ENCODE measurements around the gene RSRC2.
"Not testable (repeated sequence)": the region's sequence is repeated elsewhere in the genome, so short reads cannot be mapped to it uniquely, and the experiment has no call there.

Gene RSRC2

GRCh38 chr12:122471324-122472226 is 55.2 kb downstream of the RSRC2 start:
- Histone ChIP-seq H3K4me1 (ENCODE audit: insufficient read depth, poor library complexity, severe bottlenecking) (peaks cover 25% of the 10 kb centered on the region), H3K36me3 (ENCODE audit: low read depth) (peaks cover 41% of the 10 kb centered on the region), H3K27ac (ENCODE audit: poor library complexity, severe bottlenecking) (peak overlapping the region; percentile 45), H3K4me3 (ENCODE audit: severe bottlenecking) (no peak overlapping the region), H3K9me3 (ENCODE audit: severe bottlenecking) (no peaks in the 10 kb centered on the region), H3K27me3 (ENCODE audit: insufficient read depth, poor library complexity, severe bottlenecking) (no peaks in the 10 kb centered on the region)
- DNase-seq (ENCODE audit: low spot score) (no peak), ATAC-seq (ENCODE audit: low read depth) (0 out of 3 replicates have a peak, but pooled peaks have one; percentile 31)
- TF ChIP-seq, protein P1, sequence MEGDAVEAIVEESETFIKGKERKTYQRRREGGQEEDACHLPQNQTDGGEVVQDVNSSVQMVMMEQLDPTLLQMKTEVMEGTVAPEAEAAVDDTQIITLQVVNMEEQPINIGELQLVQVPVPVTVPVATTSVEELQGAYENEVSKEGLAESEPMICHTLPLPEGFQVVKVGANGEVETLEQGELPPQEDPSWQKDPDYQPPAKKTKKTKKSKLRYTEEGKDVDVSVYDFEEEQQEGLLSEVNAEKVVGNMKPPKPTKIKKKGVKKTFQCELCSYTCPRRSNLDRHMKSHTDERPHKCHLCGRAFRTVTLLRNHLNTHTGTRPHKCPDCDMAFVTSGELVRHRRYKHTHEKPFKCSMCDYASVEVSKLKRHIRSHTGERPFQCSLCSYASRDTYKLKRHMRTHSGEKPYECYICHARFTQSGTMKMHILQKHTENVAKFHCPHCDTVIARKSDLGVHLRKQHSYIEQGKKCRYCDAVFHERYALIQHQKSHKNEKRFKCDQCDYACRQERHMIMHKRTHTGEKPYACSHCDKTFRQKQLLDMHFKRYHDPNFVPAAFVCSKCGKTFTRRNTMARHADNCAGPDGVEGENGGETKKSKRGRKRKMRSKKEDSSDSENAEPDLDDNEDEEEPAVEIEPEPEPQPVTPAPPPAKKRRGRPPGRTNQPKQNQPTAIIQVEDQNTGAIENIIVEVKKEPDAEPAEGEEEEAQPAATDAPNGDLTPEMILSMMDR (IDR thresholded peaks at IDR 0.05; ENCODE audit: poor library complexity, severe bottlenecking), result peak; percentile 86

- not testable (repeated sequence) for ATAC-seq (ENCODE audit: low read depth); H3K27me3 ChIP-seq (ENCODE audit: insufficient read depth, poor library complexity, severe bottlenecking); DNase-seq (ENCODE audit: low spot score); H3K4me3 ChIP-seq (ENCODE audit: severe bottlenecking); H3K9me3 ChIP-seq (ENCODE audit: severe bottlenecking)
- Histone ChIP-seq H3K27ac (ENCODE audit: poor library complexity, severe bottlenecking) (peak overlapping the region; percentile 45), H3K4me1 (ENCODE audit: insufficient read depth, poor library complexity, severe bottlenecking) (peaks cover 25% of the 10 kb centered on the region), H3K36me3 (ENCODE audit: low read depth) (peaks cover 33% of the 10 kb centered on the region)
Observed at GRCh38 chr12:122470576-122470975, 56.2 kb downstream of the RSRC2 start.

- peaks cover 26% of the 10 kb centered on the region for H3K4me1 ChIP-seq (ENCODE audit: insufficient read depth, poor library complexity, severe bottlenecking)
- H3K27me3 ChIP-seq (ENCODE audit: insufficient read depth, poor library complexity, severe bottlenecking); H3K9me3 ChIP-seq (ENCODE audit: severe bottlenecking); ATAC-seq (ENCODE audit: low read depth); DNase-seq (ENCODE audit: low spot score); H3K27ac ChIP-seq (ENCODE audit: poor library complexity, severe bottlenecking); H3K4me3 ChIP-seq (ENCODE audit: severe bottlenecking): not testable (repeated sequence)
- peaks cover 33% of the 10 kb centered on the region for H3K36me3 ChIP-seq (ENCODE audit: low read depth)
Observed at GRCh38 chr12:122469856-122470255, 56.9 kb downstream of the RSRC2 start.

- no peaks in the 10 kb centered on the region for H3K9me3 ChIP-seq (ENCODE audit: severe bottlenecking)
- H3K36me3 ChIP-seq (ENCODE audit: low read depth), result peaks cover 20% of the 10 kb centered on the region
- ATAC-seq (ENCODE audit: low read depth) (peak; percentile 70), DNase-seq (ENCODE audit: low spot score) (peak; percentile 7)
- H3K27ac ChIP-seq (ENCODE audit: poor library complexity, severe bottlenecking), result peak overlapping the region; percentile 85
- peaks cover 36% of the 10 kb centered on the region for H3K4me1 ChIP-seq (ENCODE audit: insufficient read depth, poor library complexity, severe bottlenecking)
- no peak overlapping the region for H3K4me3 ChIP-seq (ENCODE audit: severe bottlenecking)
- TF ChIP-seq, protein P1 (IDR thresholded peaks at IDR 0.05; ENCODE audit: poor library complexity, severe bottlenecking), result no peak
- H3K27me3 ChIP-seq (ENCODE audit: insufficient read depth, poor library complexity, severe bottlenecking), result no peaks in the 10 kb centered on the region
Observed at GRCh38 chr12:122467983-122468382, 58.8 kb downstream of the RSRC2 start.

GRCh38 chr12:122464317-122465042 is 62.3 kb downstream of the RSRC2 start:
- ATAC-seq (ENCODE audit: low read depth), result peak; percentile 82

DNA sequence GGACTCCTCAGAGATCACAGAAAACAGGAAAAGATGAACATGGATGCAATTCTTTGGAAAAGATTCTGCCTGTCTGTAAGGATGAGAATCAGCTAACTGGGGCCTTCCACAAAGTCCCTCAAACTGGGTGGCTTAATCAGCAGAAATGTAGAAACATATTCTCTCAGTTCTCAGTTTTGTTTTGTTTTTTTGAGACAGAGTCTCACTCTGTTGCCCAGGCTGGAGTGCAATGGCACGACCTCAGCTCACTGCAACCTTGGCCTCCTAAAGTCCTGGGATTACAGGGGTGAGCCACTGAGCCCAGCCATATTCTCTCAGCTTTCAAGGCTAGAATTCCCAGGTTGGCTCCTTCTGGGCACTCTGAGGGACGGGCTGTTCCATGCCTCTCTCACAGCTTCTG is 66.1 kb downstream of the RSRC2 start:
- TF ChIP-seq, protein P1 (IDR thresholded peaks at IDR 0.05; ENCODE audit: poor library complexity, severe bottlenecking), result no peak
- Histone ChIP-seq H3K9me3 (ENCODE audit: severe bottlenecking) (no peaks in the 10 kb centered on the region), H3K27ac (ENCODE audit: poor library complexity, severe bottlenecking) (no peak overlapping the region), H3K4me1 (ENCODE audit: insufficient read depth, poor library complexity, severe bottlenecking) (peaks cover 12% of the 10 kb centered on the region), H3K27me3 (ENCODE audit: insufficient read depth, poor library complexity, severe bottlenecking) (no peaks in the 10 kb centered on the region), H3K4me3 (ENCODE audit: severe bottlenecking) (no peak overlapping the region), H3K36me3 (ENCODE audit: low read depth) (no peaks in the 10 kb centered on the region)
- ATAC-seq (ENCODE audit: low read depth) (no peak), DNase-seq (ENCODE audit: low spot score) (peak; percentile 10)

More at GRCh38 chr12:122464317-122465042, 62.3 kb downstream of the RSRC2 start:
- not testable (repeated sequence) for H3K27me3 ChIP-seq (ENCODE audit: insufficient read depth, poor library complexity, severe bottlenecking); H3K36me3 ChIP-seq (ENCODE audit: low read depth); H3K9me3 ChIP-seq (ENCODE audit: severe bottlenecking); H3K4me3 ChIP-seq (ENCODE audit: severe bottlenecking)
- peak; percentile 77 for DNase-seq (ENCODE audit: low spot score)
- peak overlapping the region; percentile 85 for H3K27ac ChIP-seq (ENCODE audit: poor library complexity, severe bottlenecking)
- peaks cover 28% of the 10 kb centered on the region for H3K4me1 ChIP-seq (ENCODE audit: insufficient read depth, poor library complexity, severe bottlenecking)
